AG09309 (cell line): ENCODE measurements around the gene KPNB1.

Source experiments
- DNase-seq: peaks from one replicate; pipeline ENCODE4 v3.0.0-alpha.2; 2010; ENCODE audit warnings: low read depth
- H3K4me3 ChIP-seq: 2 replicates; pipeline ENCODE4 v1.5.1; 2011; ENCODE audit warnings: mild to moderate bottlenecking, low read depth, low read length, moderate library complexity; ENCODE audit not compliant: control insufficient read depth
- TF ChIP-seq, protein P1 (sequence below): IDR thresholded peaks from 2 replicates; pipeline ENCODE4 v1.5.1; 2011; ENCODE audit warnings: mild to moderate bottlenecking, low read depth, low read length, inconsistent platforms; ENCODE audit not compliant: insufficient read depth, control insufficient read depth; ENCODE audit errors: missing control alignments

KPNB1 gene

DNA sequence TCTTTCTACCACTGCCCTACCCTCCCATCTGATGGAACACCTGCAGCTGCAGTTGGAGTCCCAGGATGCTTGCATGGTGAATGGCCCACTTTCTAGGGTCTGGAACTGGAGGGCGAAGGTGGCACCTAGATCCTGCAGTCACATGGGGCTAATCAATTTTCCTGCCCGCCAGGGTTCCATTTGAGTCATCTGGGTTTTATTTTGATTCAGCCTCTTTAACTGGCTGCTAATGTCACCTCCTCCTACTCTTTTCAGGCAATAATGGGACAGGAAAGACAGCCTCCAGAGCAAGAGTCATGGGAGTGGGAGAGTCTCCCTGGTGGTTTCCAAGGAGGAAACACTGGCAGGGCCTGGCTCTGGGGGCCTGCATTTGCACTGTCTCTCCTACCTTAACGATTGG, 40.4 kb downstream of the KPNB1 start:
- H3K4me3 ChIP-seq = no peak overlapping the region
- TF ChIP-seq, protein P1, sequence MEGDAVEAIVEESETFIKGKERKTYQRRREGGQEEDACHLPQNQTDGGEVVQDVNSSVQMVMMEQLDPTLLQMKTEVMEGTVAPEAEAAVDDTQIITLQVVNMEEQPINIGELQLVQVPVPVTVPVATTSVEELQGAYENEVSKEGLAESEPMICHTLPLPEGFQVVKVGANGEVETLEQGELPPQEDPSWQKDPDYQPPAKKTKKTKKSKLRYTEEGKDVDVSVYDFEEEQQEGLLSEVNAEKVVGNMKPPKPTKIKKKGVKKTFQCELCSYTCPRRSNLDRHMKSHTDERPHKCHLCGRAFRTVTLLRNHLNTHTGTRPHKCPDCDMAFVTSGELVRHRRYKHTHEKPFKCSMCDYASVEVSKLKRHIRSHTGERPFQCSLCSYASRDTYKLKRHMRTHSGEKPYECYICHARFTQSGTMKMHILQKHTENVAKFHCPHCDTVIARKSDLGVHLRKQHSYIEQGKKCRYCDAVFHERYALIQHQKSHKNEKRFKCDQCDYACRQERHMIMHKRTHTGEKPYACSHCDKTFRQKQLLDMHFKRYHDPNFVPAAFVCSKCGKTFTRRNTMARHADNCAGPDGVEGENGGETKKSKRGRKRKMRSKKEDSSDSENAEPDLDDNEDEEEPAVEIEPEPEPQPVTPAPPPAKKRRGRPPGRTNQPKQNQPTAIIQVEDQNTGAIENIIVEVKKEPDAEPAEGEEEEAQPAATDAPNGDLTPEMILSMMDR = no peak
- no peak for DNase-seq

DNA sequence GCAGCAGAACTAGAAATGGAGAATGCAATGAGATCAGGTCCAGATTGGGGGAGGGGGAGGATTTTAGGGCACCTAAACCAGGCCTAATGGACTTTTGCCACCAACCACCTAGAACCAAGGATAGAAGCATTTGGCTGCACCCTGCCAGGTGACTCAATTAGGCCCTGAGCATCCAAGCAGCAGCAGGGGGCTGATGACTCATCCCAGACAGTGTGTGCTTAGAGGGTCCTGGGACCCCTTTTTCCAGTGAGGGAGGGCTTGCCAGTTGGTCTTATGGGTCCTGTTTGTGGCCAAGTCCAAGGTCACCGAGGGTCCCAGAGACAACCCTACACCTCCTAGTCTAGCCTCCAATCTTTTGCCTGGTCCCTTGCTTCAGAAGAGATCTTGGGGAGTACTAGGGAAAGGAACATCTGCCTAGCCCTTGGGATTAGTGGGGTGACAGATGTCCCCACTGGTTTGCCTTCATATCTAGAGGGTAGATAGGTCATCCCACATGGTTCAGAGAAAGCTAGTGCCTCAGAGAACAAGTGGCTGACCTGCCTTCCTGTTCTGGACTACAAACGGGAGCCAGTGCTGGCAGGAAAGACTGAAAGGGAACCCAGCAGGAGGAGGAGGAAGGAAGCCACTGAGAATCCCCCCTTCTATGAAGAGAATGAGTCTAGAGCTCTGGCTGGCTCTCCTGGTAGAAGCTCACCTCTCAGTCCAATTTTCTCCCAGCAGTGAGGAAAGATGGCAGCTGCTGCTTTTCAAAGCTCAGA, 42.6 kb downstream of the KPNB1 start:
- H3K4me3 ChIP-seq = no peak overlapping the region
- TF ChIP-seq, protein P1 = no peak
- no peak for DNase-seq

DNA sequence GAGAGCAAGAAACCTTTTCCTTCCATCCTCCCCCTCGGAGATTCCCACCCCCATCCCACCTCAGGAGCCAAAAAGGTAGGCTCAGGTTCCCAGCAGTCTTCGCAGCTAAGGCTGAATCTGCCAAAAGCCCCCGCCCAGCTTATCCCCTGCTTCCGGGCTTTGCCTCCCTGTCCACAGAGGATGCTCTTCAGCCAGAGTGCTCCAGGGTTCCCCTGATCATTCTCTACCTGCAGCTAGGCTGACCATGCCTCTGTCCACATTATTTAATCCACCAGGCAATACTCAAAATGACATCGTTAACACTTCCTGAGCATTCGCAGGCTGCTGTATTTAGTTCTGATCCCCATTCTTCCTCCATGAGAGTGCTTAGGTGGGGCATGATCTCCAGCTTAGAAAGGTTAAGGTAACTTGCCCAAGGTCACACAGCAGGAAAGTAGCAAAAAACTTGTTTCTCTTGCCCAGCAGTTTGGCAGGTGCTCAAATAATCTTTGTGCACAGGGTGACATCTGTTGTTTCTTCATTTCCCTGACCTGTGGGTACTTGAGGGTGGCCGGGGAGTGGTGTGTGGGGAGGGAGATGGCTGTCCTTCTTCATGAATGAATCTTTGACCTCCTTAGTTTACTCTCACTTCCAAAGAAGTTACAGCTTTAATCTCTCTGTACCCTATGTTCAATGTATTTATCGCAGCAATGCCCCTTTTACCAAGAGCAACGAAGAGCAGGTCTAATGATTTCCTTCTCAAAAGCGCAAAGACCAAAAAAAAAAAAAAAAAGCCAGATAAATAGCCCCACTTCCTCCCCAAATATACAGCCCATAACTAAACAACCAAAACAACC, 43.4 kb downstream of the KPNB1 start:
- TF ChIP-seq, protein P1 = no peak
- no peak for DNase-seq
- H3K4me3 ChIP-seq = peak overlapping the region; percentile 82

DNA sequence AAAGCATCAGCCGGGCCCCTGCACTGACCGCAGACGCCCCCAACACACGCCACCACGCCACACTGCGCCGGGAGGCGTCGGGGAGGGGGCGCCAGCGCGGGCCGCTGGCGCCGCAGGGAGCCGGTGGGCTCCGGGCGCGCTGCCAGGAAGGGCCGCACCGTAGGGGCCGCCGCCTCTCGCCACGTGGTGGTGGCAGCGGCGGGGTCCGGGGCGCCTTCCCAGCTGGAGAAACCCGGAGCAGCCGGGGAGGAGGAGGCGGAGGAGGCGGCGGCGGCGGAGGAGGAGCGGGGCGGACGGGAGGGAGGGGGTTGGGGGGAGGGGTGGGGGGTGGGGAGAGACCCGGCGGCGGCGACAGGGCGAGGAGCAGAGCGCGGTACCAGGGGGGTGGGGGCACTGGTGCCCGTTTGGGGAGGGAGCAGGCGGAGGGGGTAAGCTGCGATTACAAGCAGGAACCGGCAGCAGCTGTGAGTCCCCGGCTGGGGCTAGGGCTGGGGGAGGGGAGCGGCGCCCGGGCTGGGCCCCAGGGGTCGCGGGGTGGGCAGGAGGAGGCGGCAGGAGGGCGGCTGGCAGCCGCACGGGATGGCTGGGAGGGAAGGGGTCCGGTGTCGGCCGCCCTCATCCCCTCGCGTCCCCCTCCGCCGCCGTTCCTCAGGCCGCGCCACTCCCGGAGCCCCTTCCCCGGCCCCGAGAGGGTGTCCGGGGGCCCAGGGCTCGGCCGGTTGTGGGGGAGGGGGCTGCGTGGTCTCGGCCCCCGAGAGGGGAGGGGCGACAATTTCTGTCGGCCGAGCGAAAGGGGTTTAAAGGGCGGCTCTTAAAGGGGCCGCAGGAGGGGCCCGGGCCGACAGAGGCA, 44.2 kb downstream of the KPNB1 start, which contains the start of gene TBKBP1:
TBKBP1 (plus strand) TSS at position 431 of the 850 bp plus-strand sequence. CDS start 1,952 bp downstream, outside the sequence.
- H3K4me3 ChIP-seq = peak within 1 kb of the TSS; percentile 82
- TF ChIP-seq, protein P1 = no peak

DNA sequence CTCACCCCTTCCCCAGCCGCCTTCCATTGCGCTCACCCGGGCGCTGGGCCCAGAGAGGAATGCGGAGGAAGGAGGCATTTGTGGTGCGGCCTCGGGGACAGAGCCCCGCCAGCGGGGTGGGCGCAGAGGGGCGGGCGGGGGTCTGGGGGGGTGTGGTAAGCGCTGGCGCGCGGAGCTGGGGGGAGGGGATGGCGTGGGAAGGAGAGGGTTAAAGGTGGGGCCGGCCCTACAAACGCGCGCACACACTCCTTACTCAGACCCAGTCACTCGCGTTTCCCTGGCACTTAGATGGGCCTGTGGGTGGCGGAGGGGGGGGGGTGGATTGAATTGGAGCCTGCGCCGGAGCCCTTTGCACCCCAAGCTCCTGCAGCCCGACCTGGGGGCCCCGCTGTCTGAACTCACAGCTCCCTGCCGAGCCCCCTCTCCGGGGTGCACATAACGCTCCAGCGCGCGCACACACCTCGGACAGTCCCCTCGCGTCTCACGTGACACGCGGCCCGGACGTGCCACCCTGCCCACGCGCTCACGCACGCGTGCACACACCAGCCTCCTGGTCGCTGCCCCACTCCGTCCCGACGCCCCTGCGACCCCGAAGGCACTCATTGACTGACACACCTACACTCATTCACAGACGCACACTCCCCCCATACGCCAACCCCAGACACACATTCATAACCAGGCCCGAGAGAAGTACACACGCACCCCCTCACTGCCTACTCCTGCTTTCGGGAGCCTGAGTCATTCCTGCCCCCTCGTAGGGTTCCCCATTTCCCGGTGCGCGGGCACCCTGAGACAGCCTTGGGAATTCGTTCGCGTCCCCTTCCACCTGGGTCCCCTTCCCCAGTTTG, 45.1 kb downstream of the KPNB1 start:
- TF ChIP-seq, protein P1 = no peak
- DNase-seq = no peak
- H3K4me3 ChIP-seq = peak overlapping the region; percentile 82

More for the DNA sequence above, 44.2 kb downstream of the KPNB1 start, which contains the start of gene TBKBP1:
- DNase-seq = no peak
